ENCODE results near the gene NSMCE4A.

DNA sequence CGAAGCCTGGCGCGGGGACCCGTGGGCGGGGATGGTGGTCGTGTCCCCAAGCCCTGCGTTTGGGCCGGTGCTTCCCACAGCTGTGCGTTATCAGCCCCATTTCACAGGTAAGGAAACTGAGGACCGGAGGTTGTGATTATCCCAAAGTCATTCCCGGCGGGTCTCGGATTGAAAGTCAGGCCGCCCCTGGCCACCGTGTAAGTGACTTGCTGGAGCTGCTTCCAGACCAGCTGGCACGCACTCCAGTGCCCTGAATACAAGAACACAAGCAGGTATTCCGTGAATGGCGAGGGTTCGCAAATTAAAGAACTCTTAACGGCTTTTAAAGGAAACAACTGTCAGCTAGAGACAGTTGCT, 46.5 kb downstream of the NSMCE4A start:
- TF ChIP-seq, protein P1, sequence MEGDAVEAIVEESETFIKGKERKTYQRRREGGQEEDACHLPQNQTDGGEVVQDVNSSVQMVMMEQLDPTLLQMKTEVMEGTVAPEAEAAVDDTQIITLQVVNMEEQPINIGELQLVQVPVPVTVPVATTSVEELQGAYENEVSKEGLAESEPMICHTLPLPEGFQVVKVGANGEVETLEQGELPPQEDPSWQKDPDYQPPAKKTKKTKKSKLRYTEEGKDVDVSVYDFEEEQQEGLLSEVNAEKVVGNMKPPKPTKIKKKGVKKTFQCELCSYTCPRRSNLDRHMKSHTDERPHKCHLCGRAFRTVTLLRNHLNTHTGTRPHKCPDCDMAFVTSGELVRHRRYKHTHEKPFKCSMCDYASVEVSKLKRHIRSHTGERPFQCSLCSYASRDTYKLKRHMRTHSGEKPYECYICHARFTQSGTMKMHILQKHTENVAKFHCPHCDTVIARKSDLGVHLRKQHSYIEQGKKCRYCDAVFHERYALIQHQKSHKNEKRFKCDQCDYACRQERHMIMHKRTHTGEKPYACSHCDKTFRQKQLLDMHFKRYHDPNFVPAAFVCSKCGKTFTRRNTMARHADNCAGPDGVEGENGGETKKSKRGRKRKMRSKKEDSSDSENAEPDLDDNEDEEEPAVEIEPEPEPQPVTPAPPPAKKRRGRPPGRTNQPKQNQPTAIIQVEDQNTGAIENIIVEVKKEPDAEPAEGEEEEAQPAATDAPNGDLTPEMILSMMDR (IDR thresholded peaks at IDR 0.05) = no peak
- TF ChIP-seq POLR2A (IDR thresholded peaks at IDR 0.05) = no peak
